Transverse colon (tissue), 4 donors: Measurements from ENCODE around the gene CHGA. TPM values are rescaled to one million over a fixed set of nuclear protein-coding genes. Genes with fewer than 3 reads are reported as not detected.

Experiments
- DNase-seq: peaks from one replicate; pipeline ENCODE4 v3.0.0-alpha.2; 2019
- H3K27ac ChIP-seq, 4 donors: fragments of 200-600 bp; sonication (generic); 2 replicates each; pipeline ENCODE4 v1.5.1; 2016 to 2018; ENCODE audit warnings: inconsistent platforms in 4 of 4
- H3K27me3 ChIP-seq: fragments of 200-600 bp; sonication (generic); 2 replicates; pipeline ENCODE4 v1.5.1; 2017; ENCODE audit warnings: inconsistent platforms
- H3K36me3 ChIP-seq, 4 donors: fragments of 200-600 bp; sonication (generic); 2 replicates each; pipeline ENCODE4 v1.5.1; 2017 to 2019; ENCODE audit warnings: inconsistent platforms in 4 of 4
- H3K4me1 ChIP-seq, 4 donors: fragments of 200-600 bp; sonication (generic); 2 replicates each; pipeline ENCODE4 v1.5.1; 2017 to 2020; ENCODE audit warnings: inconsistent platforms in 4 of 4
- H3K4me3 ChIP-seq, 4 donors: fragments of 200-600 bp; sonication (generic); 1 replicate in 1 of 4; 2 replicates in 3 of 4; pipeline versions ENCODE4 v1.5.1 to v1.6.1; 2017 to 2019; ENCODE audit warnings: inconsistent platforms in 4 of 4
- H3K9me3 ChIP-seq, 2 donors: fragments of 200-600 bp; sonication (generic); 2 replicates each; pipeline ENCODE4 v1.5.1; 2017 to 2019; ENCODE audit warnings: inconsistent platforms in 2 of 2
- CTCF ChIP-seq, 5 experiments: fragments of 200-600 bp in 3 of 5; fragments of 450-650 bp in 2 of 5; sonication (generic) in 3 of 5; IDR thresholded peaks; 1 replicate in 2 of 5; 2 replicates in 3 of 5; pipeline ENCODE4 v1.5.1; 2016 to 2017; ENCODE audit warnings: antibody characterized with exemption in 5 of 5, inconsistent platforms in 3 of 5, mild to moderate bottlenecking in 2 of 5, moderate library complexity in 1 of 5
- EP300 ChIP-seq: sonication (generic); formaldehyde crosslinking; IDR thresholded peaks from one replicate; pipeline ENCODE4 v1.6.1; 2017; ENCODE audit warnings: antibody characterized with exemption, low read depth
- POLR2A ChIP-seq: fragments of 450-650 bp; IDR thresholded peaks from one replicate; pipeline ENCODE4 v1.6.1; 2016; ENCODE audit warnings: antibody characterized with exemption, mild to moderate bottlenecking, moderate library complexity
- POLR2AphosphoS5 ChIP-seq, 3 donors: sonication (generic); formaldehyde crosslinking; IDR thresholded peaks; one replicate each; pipeline ENCODE4 v1.6.1; 2016; ENCODE audit warnings: antibody characterized with exemption in 3 of 3
- WGBS, 2 donors: methylation state at CpG; one replicate each; pipeline ENCODE4 v1.1.5; 2018; ENCODE audit warnings: low coverage in 1 of 2; 5-methylcytosine and 5-hydroxymethylcytosine counted together
- in situ Hi-C, 4 donors: fragments of 200-750 bp; cut with MboI; loops; one replicate each; pipeline versions ENCODE4 v1.15.0 to v1.15.1; 2017; ENCODE audit warnings: low sequenced_read_pairs in 3 of 4, low pct_ligation_motif_present in 1 of 4, low pct_unique_long_range_greater_than_20kb in 1 of 4
- intact Hi-C: fragments of 100-400 bp; cut with DNase I; formaldehyde crosslinking; loops from one replicate; pipeline ENCODE4 v1.15.1; 2023; ENCODE audit warnings: low total_unique reads
- total RNA-seq, 4 donors: library from RNA; depleted of rRNA; stranded (reverse); fragments of >200 nt; gene quantifications; one replicate each; pipeline ENCODE4 v1.1.0, GENCODE V29; 2016

CHGA gene
- total RNA-seq, 4 donors from 2014 or later, result 9.2 to 215 (median 40.7) TPM

DNA sequence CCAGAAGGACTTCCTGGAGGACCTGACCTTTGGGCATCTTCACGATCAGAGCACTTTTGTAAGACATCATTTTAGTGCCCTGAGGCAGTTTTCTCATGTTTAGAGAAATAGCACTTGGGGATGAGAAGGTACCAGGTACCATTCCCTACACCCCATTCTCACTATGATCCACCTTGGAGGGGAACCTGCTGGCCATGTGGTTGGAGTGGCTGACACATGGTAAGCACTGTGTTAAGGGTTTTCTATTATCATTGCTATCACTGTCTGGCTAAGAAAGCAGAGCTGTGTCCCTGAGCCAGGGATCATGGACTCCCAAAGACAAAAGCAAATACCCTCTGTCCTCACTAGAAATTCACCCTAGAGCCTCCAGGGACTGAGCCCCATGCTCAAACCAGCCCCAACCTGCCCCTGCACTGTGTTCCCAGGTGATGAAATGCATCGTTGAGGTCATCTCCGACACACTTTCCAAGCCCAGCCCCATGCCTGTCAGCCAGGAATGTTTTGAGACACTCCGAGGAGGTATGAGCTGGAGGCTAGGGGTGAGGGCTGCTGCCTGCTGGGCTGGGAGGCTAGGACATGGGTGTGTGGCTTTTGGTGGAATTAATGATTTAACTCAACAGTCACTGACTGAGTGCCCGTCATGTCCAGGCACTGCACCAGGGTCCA is 3.4 kb downstream of the CHGA start:
- DNase-seq, result no peak
- 81 to 100% methylated on average over 1 to 5 of the region's 5 CpGs for WGBS, 2 donors
- H3K9me3 ChIP-seq, result no peaks in the 10 kb centered on the region

GRCh38 chr14:92926931-92927330 is 4.0 kb downstream of the CHGA start:
- Histone ChIP-seq H3K9me3 (no peaks in the 10 kb centered on the region), H3K27me3 (peaks cover 23% of the 10 kb centered on the region), H3K36me3 (no peaks in the 10 kb centered on the region), H3K4me3 (no peak overlapping the region), H3K4me1 (no peaks in the 10 kb centered on the region), H3K27ac (no peak overlapping the region)
- in situ Hi-C loops, result no loop called here
- no peak for DNase-seq
- intact Hi-C loops, result no loop called here
- WGBS, 2 donors, result 69 to 90% methylated on average over 3 of the region's 3 CpGs
- no peak for TF ChIP-seq EP300
- no peak for TF ChIP-seq POLR2A
- TF ChIP-seq CTCF (IDR thresholded peaks at IDR 0.05), result no peak
- no peak for TF ChIP-seq POLR2AphosphoS5 (IDR thresholded peaks at IDR 0.05)

More for the DNA sequence above, 3.4 kb downstream of the CHGA start:
- intact Hi-C loops, result no loop called here
- TF ChIP-seq POLR2A, result no peak
- TF ChIP-seq CTCF (IDR thresholded peaks at IDR 0.05), result no peak
- no peak for TF ChIP-seq EP300
- TF ChIP-seq POLR2AphosphoS5 (IDR thresholded peaks at IDR 0.05), result no peak
- Histone ChIP-seq H3K27ac (no peak overlapping the region), H3K4me1 (no peaks in the 10 kb centered on the region), H3K36me3 (no peaks in the 10 kb centered on the region), H3K27me3 (peaks cover 23% of the 10 kb centered on the region), H3K4me3 (no peak overlapping the region)
- in situ Hi-C loops, result no loop called here

DNA sequence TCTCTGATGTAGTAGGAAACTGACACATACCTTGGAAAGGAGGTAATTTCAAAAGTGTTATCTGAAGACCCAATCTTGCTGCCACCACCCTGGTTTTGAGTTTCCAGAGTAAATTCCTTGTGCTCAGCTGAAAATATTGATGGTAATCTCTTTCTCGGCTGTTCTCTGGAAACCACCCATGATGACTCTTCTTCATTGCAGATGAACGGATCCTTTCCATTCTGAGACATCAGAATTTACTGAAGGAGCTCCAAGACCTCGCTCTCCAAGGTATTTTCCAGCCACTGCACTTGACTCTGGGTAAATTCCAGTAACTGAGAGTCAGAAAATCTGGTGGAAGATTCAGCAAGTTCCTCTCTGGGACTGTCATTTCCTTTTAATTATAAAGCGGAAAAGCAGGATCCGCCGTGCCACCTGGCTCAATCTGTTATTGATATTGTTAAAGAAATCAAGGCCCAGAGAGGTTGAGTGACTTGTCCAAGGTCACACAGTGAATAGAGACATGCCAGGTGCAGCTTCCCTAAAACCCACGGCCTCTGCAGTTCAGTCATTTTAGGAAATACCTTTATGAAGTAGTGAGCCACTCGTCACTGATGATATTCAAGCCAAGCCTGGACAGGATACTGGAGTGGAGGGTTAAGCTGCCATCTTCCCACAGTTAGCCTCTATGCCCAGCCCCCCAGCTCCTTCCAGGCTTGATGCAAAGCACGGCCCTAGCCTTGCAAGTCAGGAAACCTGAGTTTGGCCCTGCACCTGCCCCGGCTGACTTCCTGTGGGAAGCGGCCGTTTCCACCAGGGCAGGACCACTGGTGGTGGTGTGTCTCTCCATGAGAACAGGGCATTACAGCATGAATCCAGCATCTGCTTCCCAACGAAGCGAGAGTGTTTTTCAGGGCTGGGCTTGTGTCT is 4.7 kb downstream of the CHGA start:
- H3K4me3 ChIP-seq, result no peak overlapping the region
- no peak for DNase-seq
- no peak overlapping the region for H3K27ac ChIP-seq
- H3K27me3 ChIP-seq, result peaks cover 16% of the 10 kb centered on the region
- 33 to 65% methylated on average over 2 to 14 of the region's 14 CpGs for WGBS, 2 donors
- H3K36me3 ChIP-seq, result no peaks in the 10 kb centered on the region
- in situ Hi-C loops (no loop called here), intact Hi-C loops (loop anchor here (1.0 kb wide), 1 partner anchor 18 kb away; no protein-coding TSS in a partner anchor)
- H3K4me1 ChIP-seq, result no peaks in the 10 kb centered on the region
- TF ChIP-seq CTCF (IDR thresholded peaks at IDR 0.05) (no peak), POLR2AphosphoS5 (IDR thresholded peaks at IDR 0.05) (no peak), POLR2A (no peak), EP300 (no peak)
- no peaks in the 10 kb centered on the region for H3K9me3 ChIP-seq

DNA sequence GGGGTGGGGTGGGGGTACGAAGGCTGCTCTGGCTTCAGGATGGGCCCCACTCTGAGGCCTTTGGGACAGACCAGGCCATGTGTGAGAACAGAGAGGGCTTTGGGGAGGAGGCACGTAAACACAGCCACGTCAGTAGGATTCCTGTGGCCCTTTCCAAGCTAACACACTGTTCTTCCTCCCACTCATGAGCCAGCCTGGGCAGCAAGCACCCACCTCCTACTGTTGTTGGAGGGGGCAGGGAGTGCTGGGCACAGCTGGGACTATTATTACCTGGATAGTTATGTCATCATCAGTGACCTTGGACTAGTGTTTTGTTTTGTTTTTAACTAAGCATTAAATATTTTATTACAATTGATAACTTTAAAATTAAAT is 5.3 kb downstream of the CHGA start:
- Histone ChIP-seq H3K4me3 (no peak overlapping the region), H3K27ac (no peak overlapping the region), H3K36me3 (no peaks in the 10 kb centered on the region), H3K9me3 (no peaks in the 10 kb centered on the region), H3K27me3 (peaks cover 10% of the 10 kb centered on the region), H3K4me1 (no peaks in the 10 kb centered on the region)
- intact Hi-C loops (loop anchor here (1.0 kb wide), 1 partner anchor 19 kb away; no protein-coding TSS in a partner anchor), in situ Hi-C loops (no loop called here)
- 79% methylated on average over 3 of the region's 3 CpGs; no CpG with 5 or more reads in 1 of the 2 donors for WGBS, 2 donors
- TF ChIP-seq POLR2AphosphoS5 (IDR thresholded peaks at IDR 0.05) (no peak), CTCF (IDR thresholded peaks at IDR 0.05) (no peak), POLR2A (no peak), EP300 (no peak)
- DNase-seq, result no peak
